Measurements from ENCODE around the gene TRIM23.
"Not testable (repeated sequence)": the region's sequence is repeated elsewhere in the genome, so short reads cannot be mapped to it uniquely, and the experiment has no call there.

TRIM23 gene

DNA sequence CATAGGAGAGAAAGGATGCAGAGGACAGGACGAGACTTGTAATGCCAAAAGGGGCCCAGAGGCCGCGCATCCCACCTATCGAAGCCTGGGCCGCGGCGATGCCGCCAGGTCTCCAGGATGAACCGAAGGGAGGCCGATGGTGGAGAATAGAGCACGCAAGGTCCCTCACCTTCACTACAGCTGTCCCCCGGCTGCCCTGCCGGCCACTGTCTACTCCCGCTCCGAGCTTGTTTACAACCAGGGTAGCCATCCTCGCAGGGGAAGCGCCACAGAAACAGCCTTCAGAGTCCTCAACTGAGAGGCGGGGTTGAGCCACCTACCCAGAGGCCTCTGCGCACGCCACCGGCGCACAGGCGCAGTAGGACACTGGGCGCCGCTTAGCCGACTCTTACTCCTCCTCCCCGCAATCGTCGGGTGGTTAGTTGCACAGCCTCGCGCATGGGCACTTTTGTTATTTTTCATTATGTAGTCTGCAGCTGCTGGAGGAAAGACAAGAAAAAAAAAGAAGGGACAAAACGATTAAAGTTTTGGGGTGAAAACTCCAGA, at the start of gene TRIM23:
TRIM23 (minus strand) TSS at position 309 of the 546 bp plus-strand sequence; CDS start at position 250, 59 bp downstream.
- peak; percentile 84 to 85 (median 84) for DNase-seq (ENCODE audit: low read depth in 3 of 3)

DNA sequence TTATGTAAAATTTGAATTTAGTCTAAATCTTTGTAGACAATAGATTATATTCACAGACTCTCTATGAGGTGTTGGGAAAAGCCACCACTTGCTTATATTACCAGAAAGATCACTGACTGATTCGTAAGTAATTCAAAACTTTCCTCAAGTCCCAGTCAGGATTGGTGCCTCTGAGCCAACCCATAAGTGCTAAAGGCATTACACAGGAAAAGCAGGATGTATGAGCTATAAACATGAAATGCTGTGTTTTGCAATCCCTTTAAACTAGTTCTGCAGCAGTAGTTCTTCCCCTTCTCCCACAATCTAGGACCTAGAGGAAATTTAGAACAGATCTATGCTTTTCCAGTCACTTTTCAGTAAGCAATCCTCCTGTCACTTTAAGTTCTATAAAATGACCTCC, 48.7 kb upstream of the TRIM23 start:
- DNase-seq (ENCODE audit: low read depth in 3 of 3): no peak

DNA sequence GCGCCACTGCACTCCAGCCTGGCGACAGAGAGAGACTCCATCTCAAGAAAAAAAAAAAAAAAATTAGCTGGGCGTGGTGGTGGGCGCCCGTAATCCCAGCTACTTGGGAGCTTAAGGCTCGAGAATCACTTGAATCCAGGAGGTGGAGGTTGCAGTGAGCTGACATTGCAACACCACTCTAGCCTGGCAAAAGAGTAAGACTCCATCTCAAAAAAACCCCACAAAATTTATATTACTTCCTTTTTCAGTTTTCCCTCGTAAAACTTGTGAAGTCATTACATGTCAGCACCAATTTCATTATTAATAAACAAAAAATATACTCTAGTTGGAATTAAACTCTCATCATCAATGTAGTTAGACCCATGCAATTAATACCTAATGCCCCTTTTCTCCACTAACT, 44.6 kb upstream of the TRIM23 start:
- DNase-seq (ENCODE audit: low read depth in 3 of 3): no peak

DNA sequence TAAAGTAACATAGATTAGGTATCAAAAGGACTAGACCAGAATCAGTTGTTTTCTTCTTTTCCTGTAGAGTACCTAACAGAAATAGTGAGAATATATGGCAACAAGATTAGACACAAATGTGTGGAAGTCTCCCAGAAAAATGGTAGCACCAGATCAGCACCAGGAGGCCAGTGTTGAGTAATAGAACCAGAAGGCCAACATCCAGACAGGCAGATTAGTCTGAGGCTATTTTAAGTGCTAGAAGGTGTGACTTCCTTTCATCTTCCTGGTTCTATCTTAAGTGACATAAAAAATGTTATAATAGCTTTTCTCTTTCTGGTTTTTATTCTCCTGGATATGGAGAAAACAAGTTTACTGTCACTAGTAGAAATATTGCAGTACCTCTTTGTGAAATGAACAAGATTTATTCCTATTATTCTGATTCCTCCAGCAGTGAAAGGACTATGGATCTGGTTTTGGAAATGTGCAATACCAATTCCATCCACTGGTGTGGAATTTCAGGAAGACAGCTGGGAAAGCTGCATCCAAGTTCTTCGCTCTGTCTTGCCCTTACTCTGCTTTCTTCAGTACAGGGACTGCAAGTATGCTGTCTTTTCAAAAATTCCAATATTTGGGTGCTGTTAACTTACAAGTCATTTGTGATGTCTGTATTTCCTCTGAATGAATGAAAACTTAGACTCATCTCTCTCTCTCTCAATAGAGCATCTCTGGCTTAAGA, 39.8 kb upstream of the TRIM23 start:
- DNase-seq (ENCODE audit: low read depth in 3 of 3): no peak

DNA sequence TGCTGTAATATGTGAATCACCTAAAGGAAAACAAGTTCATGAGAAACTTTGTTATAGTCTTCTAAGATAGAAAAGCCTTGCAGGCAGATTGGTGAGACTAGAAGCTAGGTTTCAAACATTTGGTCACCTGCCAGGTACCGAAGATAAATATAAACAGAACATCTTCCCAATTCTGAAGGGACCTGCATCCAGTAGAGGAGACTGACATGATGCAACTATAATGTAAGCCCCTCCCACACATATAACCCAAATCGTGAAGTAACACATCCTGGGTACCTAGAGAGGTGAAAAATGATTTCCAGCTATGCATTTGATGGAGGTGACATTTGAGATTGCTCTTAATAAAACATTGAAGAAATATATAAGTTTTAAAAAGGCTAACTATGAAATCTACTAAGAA, 30.6 kb upstream of the TRIM23 start:
- DNase-seq (ENCODE audit: low read depth in 3 of 3): no peak

DNA sequence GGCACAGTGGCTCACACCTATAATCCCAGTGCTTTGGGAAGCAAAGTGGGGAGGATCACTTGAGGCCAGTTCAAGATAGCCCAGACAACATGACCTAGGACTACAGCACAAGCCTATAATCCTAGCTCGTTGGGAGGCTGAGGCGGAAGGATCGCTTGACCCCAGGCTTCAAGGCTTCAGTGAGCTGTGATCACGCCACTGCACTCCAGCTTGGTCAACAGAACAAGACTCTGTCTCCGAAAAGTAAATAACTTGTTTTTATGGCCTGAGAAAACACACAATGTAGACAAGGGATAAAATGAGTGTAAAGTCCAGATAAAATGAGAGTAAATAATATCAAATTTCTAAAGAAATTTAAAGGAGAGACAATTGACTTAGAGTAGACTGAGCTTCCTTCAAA, 27.0 kb upstream of the TRIM23 start:
- no peak for DNase-seq (ENCODE audit: low read depth in 3 of 3)

DNA sequence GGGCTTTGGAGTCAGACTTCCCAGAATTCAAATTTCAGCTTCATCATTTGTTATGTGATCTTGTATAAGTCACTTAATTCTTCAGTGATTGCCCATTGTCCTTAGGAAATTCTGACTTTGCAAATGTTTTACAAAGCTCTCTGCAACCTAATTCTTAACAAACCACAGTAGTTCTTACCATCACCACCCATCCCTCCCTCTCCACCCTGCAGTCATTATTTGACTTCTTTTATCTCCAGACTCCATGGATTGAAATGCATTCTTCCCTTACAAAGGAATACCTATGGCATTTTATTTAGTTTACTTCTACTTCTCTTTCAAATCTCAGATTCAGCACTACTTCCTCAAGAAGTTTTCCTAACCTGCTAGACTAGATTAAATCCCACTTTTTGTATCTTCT, 23.8 kb upstream of the TRIM23 start:
- DNase-seq (ENCODE audit: low read depth in 3 of 3): no peak

DNA sequence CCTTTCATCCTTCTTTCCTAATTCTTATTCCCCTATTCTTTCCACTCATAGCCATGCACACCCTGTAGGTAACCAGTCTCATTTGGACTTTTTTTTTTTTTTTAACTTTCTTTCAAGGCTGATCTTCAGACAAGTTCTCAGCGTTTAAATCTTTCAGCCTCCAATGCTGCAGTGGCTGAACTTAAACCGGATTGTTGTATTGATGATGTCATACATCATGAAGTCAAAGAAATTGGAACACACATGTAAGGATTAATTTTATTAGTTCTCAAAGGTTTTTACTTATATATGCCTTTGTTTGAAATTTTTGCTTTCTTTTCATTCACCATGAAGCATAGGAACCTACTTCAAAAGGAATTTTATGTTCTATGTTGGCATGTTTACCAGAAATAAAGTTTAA, 22.8 kb upstream of the TRIM23 start:
- DNase-seq (ENCODE audit: low read depth in 3 of 3): no peak

DNA sequence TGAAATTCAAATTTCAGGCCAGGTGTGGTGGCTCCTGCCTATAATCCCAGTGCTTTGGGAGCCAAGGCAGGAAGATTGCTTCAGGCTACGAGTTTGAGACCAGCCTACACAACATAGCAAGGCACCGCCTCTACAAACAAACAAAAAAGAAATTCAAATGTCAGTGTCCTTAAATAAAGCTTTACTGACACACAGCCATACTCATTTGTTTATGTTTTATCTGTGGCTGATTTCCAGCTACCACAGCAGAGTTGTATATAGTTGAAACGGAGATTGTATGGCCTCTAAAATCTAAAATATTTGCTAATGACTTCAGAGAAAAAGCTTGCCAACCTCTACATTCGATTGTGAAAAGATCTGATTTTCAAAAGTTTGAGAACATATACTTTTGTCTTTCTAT, 16.1 kb upstream of the TRIM23 start:
- no peak for DNase-seq (ENCODE audit: low read depth in 3 of 3)

DNA sequence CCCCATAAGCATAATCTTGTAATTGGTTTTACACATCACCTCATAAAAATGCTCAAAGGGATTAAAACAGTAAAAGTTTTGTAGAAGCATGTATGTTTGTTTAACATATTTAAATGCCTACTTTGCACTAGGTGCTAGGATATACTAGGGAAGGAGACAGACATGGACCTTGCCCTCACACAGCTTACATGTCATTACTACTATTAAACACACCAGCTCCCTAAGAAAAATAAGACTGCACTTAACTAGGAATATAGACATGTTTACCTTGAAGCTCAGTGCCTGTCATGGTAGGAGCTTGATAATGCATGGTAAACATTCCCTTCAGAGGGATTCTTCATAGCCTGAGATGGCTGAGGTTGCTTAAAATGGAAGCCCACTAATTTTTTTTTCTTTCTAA, 6.8 kb upstream of the TRIM23 start:
- no peak for DNase-seq (ENCODE audit: low read depth in 3 of 3)

DNA sequence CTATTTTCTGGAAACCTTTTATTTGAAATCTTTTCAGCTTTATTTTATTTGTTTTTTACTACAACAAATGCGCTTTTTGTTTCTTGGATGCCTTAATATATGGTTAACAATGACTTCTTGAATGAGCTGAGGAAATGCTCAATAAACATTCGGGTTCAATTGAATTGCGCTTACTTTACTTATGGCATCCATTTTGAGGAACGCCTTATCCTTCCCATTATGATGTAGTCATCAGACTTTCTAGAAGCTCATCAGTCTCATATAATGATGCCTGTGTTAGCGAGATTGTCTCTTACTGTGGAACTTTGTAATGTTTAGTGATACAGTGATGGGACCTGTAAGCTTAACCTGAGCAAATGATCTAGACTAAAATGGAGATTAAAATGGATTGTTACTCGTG, 1.6 kb upstream of the TRIM23 start:
- no peak for DNase-seq (ENCODE audit: low read depth in 3 of 3)

DNA sequence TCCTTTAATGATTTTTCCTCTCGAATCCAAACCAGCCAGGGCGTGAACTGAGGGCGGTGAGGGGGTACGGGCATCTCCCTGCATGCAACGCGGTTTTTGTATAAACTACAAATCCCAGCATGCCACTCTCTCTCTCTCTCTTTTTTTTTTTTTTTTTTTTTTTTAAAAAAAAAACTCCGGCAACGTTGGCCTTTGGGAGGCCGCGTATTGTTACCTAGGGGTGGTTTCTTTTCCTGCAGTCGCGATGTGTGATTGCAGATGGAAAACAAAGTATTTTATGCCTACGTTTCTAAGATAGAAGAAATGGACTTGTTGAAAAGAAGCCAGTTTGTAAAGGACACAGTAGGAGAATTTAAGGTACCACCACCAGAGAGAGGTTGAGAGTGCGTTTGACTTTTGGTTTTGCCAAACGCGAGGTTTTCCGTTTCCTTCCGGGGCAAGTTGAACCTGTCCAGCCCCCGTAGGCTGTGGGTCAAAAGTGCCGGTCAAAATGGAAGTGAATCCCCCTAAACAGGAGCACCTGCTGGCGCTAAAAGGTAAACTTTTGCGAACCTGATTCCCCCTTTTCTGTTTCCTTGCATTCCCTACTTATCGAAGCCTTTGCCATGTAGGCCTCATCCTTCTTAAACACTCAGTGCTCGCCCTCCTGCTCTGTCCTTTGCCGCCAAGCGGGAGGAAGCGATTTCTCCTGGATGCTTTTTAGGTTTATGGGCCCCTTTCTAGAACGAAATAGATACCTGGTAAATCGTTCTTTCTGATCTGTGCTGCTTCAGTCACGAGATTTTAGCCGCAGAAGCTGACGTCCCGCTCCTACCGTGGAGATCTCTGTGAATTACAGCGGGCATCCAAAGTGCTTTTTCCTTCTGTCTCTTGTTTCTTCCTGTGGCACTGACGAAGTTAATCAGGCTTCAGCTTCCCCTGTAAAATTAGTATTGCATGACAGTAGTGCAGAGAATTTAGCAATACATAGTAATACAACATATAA, 730 bp upstream of the TRIM23 start, which contains the start of the genes SHLD3 and TRAPPC13:
SHLD3 (plus strand) TSS at position 457 of the 985 bp plus-strand sequence. CDS start 4,561 bp downstream, outside the sequence.
TRAPPC13 (plus strand) TSS at position 457 of the 985 bp plus-strand sequence; CDS start at position 491, 34 bp downstream.
- DNase-seq (ENCODE audit: low read depth in 3 of 3): peak; percentile 57 to 76 (median 71)

DNA sequence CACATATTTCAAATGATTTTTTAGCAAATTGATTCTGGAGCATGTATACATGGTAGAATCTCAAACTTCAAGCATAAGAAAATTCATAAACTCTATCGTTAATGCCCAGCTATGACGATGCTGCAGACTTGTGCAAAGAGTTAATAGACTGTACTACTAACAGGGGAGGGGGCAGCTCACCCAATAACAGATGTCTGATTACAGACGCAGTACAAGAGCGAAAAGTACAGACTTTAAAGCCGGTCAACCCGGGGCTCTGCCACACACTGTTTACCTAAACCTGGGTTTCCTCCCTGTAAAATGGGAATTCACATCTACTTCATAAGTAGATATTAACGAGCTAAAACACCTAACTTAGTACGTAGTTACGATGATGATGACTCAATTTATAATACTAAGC, 651 bp downstream of the TRIM23 start:
- DNase-seq (ENCODE audit: low read depth in 3 of 3): no peak

DNA sequence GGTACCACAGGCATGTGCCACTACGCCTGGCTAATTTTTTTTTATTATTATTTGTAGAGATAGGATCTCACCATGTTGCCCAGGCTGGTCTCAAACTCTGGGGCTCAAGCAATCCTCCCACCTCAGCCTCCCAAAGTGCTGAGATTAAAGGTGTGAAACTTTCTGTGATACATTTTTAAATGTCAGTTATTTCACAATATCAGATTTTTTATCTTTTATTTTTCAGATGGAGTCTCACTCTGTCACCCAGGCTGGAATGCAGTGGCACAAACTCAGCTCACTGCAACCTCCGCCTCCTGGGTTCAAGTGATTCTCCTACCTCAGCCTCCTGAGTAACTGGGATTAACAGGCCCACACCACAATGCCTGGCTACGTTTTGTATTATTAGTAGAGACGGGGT, 2.2 kb downstream of the TRIM23 start:
- not testable (repeated sequence) for DNase-seq (ENCODE audit: low read depth in 3 of 3)

DNA sequence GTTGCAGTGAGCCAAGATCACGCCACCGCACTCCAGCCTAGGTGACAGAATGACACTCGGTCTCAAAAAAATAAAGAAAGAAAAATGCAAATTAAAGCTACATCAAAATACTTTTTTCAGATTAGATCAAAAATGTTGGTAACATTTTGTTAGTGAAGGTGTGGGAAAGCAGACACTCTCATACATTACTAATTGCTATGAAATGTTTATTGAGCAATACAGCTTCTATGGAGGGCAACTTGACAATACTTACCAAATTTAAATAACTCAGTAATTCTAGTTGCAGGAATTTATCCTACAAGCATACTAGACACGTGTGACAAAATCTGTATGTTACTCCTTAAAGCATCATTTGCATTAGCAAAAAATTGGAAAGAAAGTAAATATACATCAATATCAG, 4.1 kb downstream of the TRIM23 start:
- DNase-seq (ENCODE audit: low read depth in 3 of 3): no peak

DNA sequence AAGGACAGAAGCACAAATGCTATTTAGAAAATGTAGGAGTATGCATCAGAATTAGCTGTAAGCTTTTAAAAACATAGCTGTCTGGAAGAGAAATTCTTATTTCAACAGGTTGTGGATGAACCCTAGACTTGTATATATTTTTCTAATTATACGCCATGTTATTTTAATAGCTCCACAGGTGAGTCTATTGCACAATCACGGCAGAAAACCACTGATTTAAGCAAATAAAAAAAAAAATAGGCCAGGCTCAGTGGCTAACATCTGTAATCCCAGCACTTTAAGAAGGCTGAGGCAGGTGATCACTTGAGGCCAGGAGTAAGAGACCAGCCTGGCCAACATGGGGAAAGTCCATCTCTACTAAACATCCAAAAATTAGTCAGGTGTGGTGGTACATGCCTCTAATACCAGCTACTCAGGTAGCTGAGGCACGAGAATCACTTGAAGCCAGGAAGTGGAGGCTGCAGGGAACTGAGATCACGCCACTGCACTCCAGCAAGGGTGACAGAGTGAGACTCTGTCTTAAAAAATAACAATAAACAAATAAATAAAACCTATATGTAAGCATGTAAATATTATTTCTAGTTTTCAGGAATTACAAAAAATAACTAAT, 11.7 kb downstream of the TRIM23 start:
- DNase-seq (ENCODE audit: low read depth in 3 of 3): no peak

DNA sequence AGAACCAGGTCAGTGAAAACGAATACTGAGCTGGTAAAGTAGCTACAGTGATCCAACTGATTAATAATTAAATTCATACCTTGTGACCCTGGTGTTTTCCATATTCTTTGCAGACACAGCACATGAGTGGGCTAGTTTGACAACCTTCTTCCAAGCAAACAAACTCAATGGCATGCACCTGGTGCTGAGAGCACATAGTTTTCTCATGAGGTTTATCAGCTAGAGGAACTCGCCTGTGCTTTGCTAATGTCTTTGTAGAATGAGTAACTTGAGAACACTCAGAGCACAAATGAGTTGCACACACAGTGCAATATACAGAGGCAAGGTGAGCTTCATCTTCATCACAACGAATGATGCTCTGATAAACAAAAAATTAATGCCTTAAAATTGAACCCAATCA, 12.6 kb downstream of the TRIM23 start:
- no peak for DNase-seq (ENCODE audit: low read depth in 3 of 3)

DNA sequence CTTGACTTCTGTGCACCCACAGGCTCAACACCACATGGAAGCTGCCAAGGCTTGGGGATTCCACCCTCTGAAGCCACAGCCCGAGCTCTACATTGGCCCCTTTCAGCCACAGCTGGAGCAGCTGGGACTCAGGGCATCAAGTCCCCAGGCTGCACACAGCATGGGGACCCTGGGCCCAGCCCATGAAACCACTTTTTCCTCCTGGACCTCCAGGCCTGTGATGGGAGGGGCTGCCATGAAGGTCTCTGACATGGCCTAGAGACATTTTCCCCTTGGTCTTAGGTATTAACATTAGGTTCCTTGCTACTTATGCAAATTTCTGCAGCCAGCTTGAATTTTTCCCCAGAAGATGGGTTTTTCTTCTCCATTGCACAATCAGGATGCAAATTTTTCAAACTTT, 22.4 kb downstream of the TRIM23 start:
- DNase-seq (ENCODE audit: low read depth in 3 of 3): not testable (repeated sequence)

DNA sequence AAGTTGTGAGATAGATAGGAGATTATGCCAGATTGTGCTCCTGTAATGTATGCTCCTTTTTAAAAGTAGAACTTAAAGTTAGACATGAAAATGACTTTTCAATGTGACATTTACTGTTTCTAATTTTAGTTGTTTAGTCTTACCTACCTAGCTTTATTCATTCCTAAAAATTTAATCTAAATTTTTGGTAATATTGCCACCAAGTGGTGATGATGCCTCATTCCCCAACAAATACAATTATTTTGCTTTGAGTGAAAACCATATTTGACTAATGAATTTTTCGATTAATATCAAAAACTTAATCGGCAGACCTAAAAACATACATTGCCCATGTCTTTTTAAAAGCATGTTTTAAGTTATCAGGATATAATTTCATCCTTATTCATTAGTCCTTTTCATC, 35.4 kb downstream of the TRIM23 start:
- DNase-seq (ENCODE audit: low read depth in 3 of 3): no peak

DNA sequence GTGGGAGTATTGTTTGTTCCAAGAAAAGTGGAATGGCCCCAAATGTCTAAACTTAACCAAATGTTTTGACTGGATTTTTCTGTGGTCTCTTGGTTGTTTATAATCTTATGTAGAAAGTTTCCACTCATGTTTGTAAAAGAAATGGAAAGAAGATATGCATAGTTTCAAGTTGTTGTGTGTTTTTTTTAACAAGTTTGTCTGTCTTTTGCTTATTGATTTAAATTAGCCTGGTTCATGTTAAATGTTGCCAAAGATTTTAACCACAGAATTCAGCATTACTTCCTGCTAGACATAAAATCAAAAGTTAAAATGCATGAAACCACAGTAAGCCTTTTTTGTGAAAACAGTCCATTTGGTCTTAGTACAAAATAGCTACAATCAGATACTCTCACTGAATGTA, 47.0 kb downstream of the TRIM23 start:
- DNase-seq (ENCODE audit: low read depth in 3 of 3): no peak

DNA sequence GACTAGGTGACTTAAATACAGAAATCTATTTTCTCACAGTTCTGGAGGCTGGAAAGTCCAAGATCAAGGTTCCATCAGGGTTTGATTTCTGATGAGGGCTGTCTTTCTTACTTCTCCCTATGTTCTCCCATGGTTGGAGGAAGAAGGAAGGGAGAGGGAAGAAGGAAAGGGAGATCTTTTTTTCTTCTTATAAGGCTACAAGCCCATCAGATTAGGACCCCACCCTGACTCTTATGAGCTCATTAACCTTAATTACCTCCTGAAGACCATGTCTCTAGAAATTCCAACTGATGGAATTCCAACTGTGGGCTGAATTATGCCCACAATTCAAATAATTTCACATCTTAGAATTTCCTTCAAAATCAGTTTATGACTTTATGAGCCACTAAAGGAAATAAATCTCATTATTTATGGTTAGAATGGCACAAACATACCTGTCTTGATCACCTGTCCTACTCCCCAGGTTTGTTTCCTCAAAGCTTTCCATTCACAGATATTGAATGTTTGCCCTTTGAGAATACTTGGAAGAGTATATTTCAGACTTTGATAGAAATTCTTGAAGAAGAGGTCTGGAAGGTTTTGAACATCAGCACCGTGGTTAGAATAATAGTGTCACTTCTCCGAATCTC, 53.4 kb downstream of the TRIM23 start:
- no peak for DNase-seq (ENCODE audit: low read depth in 3 of 3)
